ENCODE results near the gene ENO1.
A peak's percentile ranks its signal among the peaks of the same experiment; 100 is the strongest.

ENO1 gene

GRCh38 chr1:8863138-8863537 is 15.3 kb downstream of the ENO1 start:
- no peak overlapping the region for H3K27ac ChIP-seq (ENCODE audit: low read depth, low read length)
- H3K27me3 ChIP-seq (ENCODE audit: control insufficient read depth in 5 of 5, insufficient read depth in 4 of 5, low read length in 5 of 5), result no peaks in the 10 kb centered on the region
- H3K9me3 ChIP-seq (ENCODE audit: control insufficient read depth in 5 of 5, low read length in 5 of 5), result no peaks in the 10 kb centered on the region
- peaks cover 11 to 90% (median 83%) of the 10 kb centered on the region in 5 donors for H3K36me3 ChIP-seq (ENCODE audit: control insufficient read depth in 5 of 5, insufficient read depth in 5 of 5, low read length in 5 of 5)
- no peak overlapping the region for H3K9ac ChIP-seq (ENCODE audit: low read length in 5 of 5)
- H3K4me1 ChIP-seq (ENCODE audit: control insufficient read depth in 5 of 5, insufficient read depth in 5 of 5, low read length in 5 of 5), result peaks cover 2 to 26% (median 21%) of the 10 kb centered on the region in 5 donors
- no peak overlapping the region for H3K4me3 ChIP-seq (ENCODE audit: low read depth in 1 of 5, low read length in 5 of 5)

- no peak overlapping the region for H3K9ac ChIP-seq (ENCODE audit: low read length in 5 of 5)
- H3K4me1 ChIP-seq (ENCODE audit: control insufficient read depth in 5 of 5, insufficient read depth in 5 of 5, low read length in 5 of 5), result peaks cover 3 to 32% (median 27%) of the 10 kb centered on the region in 5 donors
- H3K36me3 ChIP-seq (ENCODE audit: control insufficient read depth in 5 of 5, insufficient read depth in 5 of 5, low read length in 5 of 5), result peaks cover 6 to 90% (median 77%) of the 10 kb centered on the region in 5 donors
- no peaks in the 10 kb centered on the region for H3K9me3 ChIP-seq (ENCODE audit: control insufficient read depth in 5 of 5, low read length in 5 of 5)
- H3K4me3 ChIP-seq (ENCODE audit: low read depth in 1 of 5, low read length in 5 of 5), result no peak overlapping the region
- no peak overlapping the region for H3K27ac ChIP-seq (ENCODE audit: low read depth, low read length)
- H3K27me3 ChIP-seq (ENCODE audit: control insufficient read depth in 5 of 5, insufficient read depth in 4 of 5, low read length in 5 of 5), result no peaks in the 10 kb centered on the region
Observed at GRCh38 chr1:8862528-8862927, 16.0 kb downstream of the ENO1 start.

- peaks cover 6 to 81% (median 67%) of the 10 kb centered on the region in 5 donors for H3K36me3 ChIP-seq (ENCODE audit: control insufficient read depth in 5 of 5, insufficient read depth in 5 of 5, low read length in 5 of 5)
- H3K27me3 ChIP-seq (ENCODE audit: control insufficient read depth in 5 of 5, insufficient read depth in 4 of 5, low read length in 5 of 5), result no peaks in the 10 kb centered on the region
- no peaks in the 10 kb centered on the region for H3K9me3 ChIP-seq (ENCODE audit: control insufficient read depth in 5 of 5, low read length in 5 of 5)
- no peak overlapping the region for H3K9ac ChIP-seq (ENCODE audit: low read length in 5 of 5)
- H3K27ac ChIP-seq (ENCODE audit: low read depth, low read length), result peak overlapping the region; percentile 18
- H3K4me1 ChIP-seq (ENCODE audit: control insufficient read depth in 5 of 5, insufficient read depth in 5 of 5, low read length in 5 of 5), result peaks cover 3 to 38% (median 31%) of the 10 kb centered on the region in 5 donors
- no peak overlapping the region for H3K4me3 ChIP-seq (ENCODE audit: low read depth in 1 of 5, low read length in 5 of 5)
Observed at GRCh38 chr1:8860738-8861516, 17.6 kb downstream of the ENO1 start.

GRCh38 chr1:8858888-8859706 is 19.4 kb downstream of the ENO1 start:
- Histone ChIP-seq H3K4me3 (ENCODE audit: low read depth in 1 of 5, low read length in 5 of 5) (no peak overlapping the region), H3K36me3 (ENCODE audit: control insufficient read depth in 5 of 5, insufficient read depth in 5 of 5, low read length in 5 of 5) (peaks cover 3 to 64% (median 49%) of the 10 kb centered on the region in 5 donors), H3K27me3 (ENCODE audit: control insufficient read depth in 5 of 5, insufficient read depth in 4 of 5, low read length in 5 of 5) (no peaks in the 10 kb centered on the region), H3K9me3 (ENCODE audit: control insufficient read depth in 5 of 5, low read length in 5 of 5) (no peaks in the 10 kb centered on the region), H3K9ac (ENCODE audit: low read length in 5 of 5) (peak overlapping the region in 2 of 5 donors; percentile 10 to 26), H3K4me1 (ENCODE audit: control insufficient read depth in 5 of 5, insufficient read depth in 5 of 5, low read length in 5 of 5) (peaks cover 3 to 44% (median 37%) of the 10 kb centered on the region in 5 donors), H3K27ac (ENCODE audit: low read depth, low read length) (peak overlapping the region; percentile 63)

- Histone ChIP-seq H3K27me3 (ENCODE audit: control insufficient read depth in 5 of 5, insufficient read depth in 4 of 5, low read length in 5 of 5) (no peaks in the 10 kb centered on the region), H3K9me3 (ENCODE audit: control insufficient read depth in 5 of 5, low read length in 5 of 5) (no peaks in the 10 kb centered on the region), H3K27ac (ENCODE audit: low read depth, low read length) (no peak overlapping the region), H3K4me1 (ENCODE audit: control insufficient read depth in 5 of 5, insufficient read depth in 5 of 5, low read length in 5 of 5) (peaks cover 3 to 44% (median 37%) of the 10 kb centered on the region in 5 donors), H3K36me3 (ENCODE audit: control insufficient read depth in 5 of 5, insufficient read depth in 5 of 5, low read length in 5 of 5) (peaks cover 3 to 55% (median 40%) of the 10 kb centered on the region in 5 donors), H3K9ac (ENCODE audit: low read length in 5 of 5) (peak overlapping the region in 1 of 5 donors; percentile 17), H3K4me3 (ENCODE audit: low read depth in 1 of 5, low read length in 5 of 5) (no peak overlapping the region)
Observed at GRCh38 chr1:8858112-8858668, 20.3 kb downstream of the ENO1 start.

GRCh38 chr1:8856689-8857412 is 21.6 kb downstream of the ENO1 start:
- H3K9ac ChIP-seq (ENCODE audit: low read length in 5 of 5), result peak overlapping the region in 1 of 5 donors; percentile 21
- no peaks in the 10 kb centered on the region for H3K27me3 ChIP-seq (ENCODE audit: control insufficient read depth in 5 of 5, insufficient read depth in 4 of 5, low read length in 5 of 5)
- H3K9me3 ChIP-seq (ENCODE audit: control insufficient read depth in 5 of 5, low read length in 5 of 5), result no peaks in the 10 kb centered on the region
- H3K4me1 ChIP-seq (ENCODE audit: control insufficient read depth in 5 of 5, insufficient read depth in 5 of 5, low read length in 5 of 5), result peaks cover 3 to 44% (median 37%) of the 10 kb centered on the region in 5 donors
- peaks cover 3 to 42% (median 27%) of the 10 kb centered on the region in 5 donors for H3K36me3 ChIP-seq (ENCODE audit: control insufficient read depth in 5 of 5, insufficient read depth in 5 of 5, low read length in 5 of 5)
- H3K4me3 ChIP-seq (ENCODE audit: low read depth in 1 of 5, low read length in 5 of 5), result no peak overlapping the region
- peak overlapping the region; percentile 16 for H3K27ac ChIP-seq (ENCODE audit: low read depth, low read length)

- Histone ChIP-seq H3K27me3 (ENCODE audit: control insufficient read depth in 5 of 5, insufficient read depth in 4 of 5, low read length in 5 of 5) (no peaks in the 10 kb centered on the region), H3K4me1 (ENCODE audit: control insufficient read depth in 5 of 5, insufficient read depth in 5 of 5, low read length in 5 of 5) (peaks cover 3 to 38% (median 31%) of the 10 kb centered on the region in 5 donors), H3K27ac (ENCODE audit: low read depth, low read length) (no peak overlapping the region), H3K9ac (ENCODE audit: low read length in 5 of 5) (no peak overlapping the region), H3K36me3 (ENCODE audit: control insufficient read depth in 5 of 5, insufficient read depth in 5 of 5, low read length in 5 of 5) (peaks cover 0 to 21% (median 7%) of the 10 kb centered on the region in 5 donors), H3K9me3 (ENCODE audit: control insufficient read depth in 5 of 5, low read length in 5 of 5) (no peaks in the 10 kb centered on the region), H3K4me3 (ENCODE audit: low read depth in 1 of 5, low read length in 5 of 5) (no peak overlapping the region)
Observed at GRCh38 chr1:8854240-8854639, 24.2 kb downstream of the ENO1 start.

- Histone ChIP-seq H3K9ac (ENCODE audit: low read length in 5 of 5) (no peak overlapping the region), H3K27ac (ENCODE audit: low read depth, low read length) (no peak overlapping the region), H3K36me3 (ENCODE audit: control insufficient read depth in 5 of 5, insufficient read depth in 5 of 5, low read length in 5 of 5) (peaks cover 0 to 2% (median 0%) of the 10 kb centered on the region in 5 donors), H3K4me1 (ENCODE audit: control insufficient read depth in 5 of 5, insufficient read depth in 5 of 5, low read length in 5 of 5) (peaks cover 3 to 26% (median 22%) of the 10 kb centered on the region in 5 donors), H3K4me3 (ENCODE audit: low read depth in 1 of 5, low read length in 5 of 5) (no peak overlapping the region), H3K27me3 (ENCODE audit: control insufficient read depth in 5 of 5, insufficient read depth in 4 of 5, low read length in 5 of 5) (no peaks in the 10 kb centered on the region), H3K9me3 (ENCODE audit: control insufficient read depth in 5 of 5, low read length in 5 of 5) (no peaks in the 10 kb centered on the region)
Observed at GRCh38 chr1:8851060-8851459, 27.4 kb downstream of the ENO1 start.

GRCh38 chr1:8848663-8849386 is 29.7 kb downstream of the ENO1 start:
- H3K4me1 ChIP-seq (ENCODE audit: control insufficient read depth in 5 of 5, insufficient read depth in 5 of 5, low read length in 5 of 5), result peaks cover 3 to 25% (median 16%) of the 10 kb centered on the region in 5 donors
- no peaks in the 10 kb centered on the region for H3K36me3 ChIP-seq (ENCODE audit: control insufficient read depth in 5 of 5, insufficient read depth in 5 of 5, low read length in 5 of 5)
- no peaks in the 10 kb centered on the region for H3K27me3 ChIP-seq (ENCODE audit: control insufficient read depth in 5 of 5, insufficient read depth in 4 of 5, low read length in 5 of 5)
- H3K4me3 ChIP-seq (ENCODE audit: low read depth in 1 of 5, low read length in 5 of 5), result peak overlapping the region in 2 of 5 donors; percentile 22 to 43
- H3K9me3 ChIP-seq (ENCODE audit: control insufficient read depth in 5 of 5, low read length in 5 of 5), result no peaks in the 10 kb centered on the region
- no peak overlapping the region for H3K9ac ChIP-seq (ENCODE audit: low read length in 5 of 5)
- peak overlapping the region; percentile 46 for H3K27ac ChIP-seq (ENCODE audit: low read depth, low read length)
